GM21367 (cell line): ENCODE results near the gene NINJ1.
A peak's percentile ranks its signal among the peaks of the same experiment; 100 is the strongest.

Source experiments
- ATAC-seq: cut with Tn5 transposase; IDR thresholded peaks from one replicate; pipeline ENCODE4 v1.9.1; 2021; ENCODE audit not compliant: unreplicated experiment

Gene NINJ1, protein sequence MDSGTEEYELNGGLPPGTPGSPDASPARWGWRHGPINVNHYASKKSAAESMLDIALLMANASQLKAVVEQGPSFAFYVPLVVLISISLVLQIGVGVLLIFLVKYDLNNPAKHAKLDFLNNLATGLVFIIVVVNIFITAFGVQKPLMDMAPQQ

GRCh38 chr9:93134015-93134739 lies at the start of gene NINJ1:
Gene NINJ1, minus strand, starts transcription at chr9:93134251. Its CDS starts 34 bp downstream, at chr9:93134217.
- peak; percentile 56 for ATAC-seq

GRCh38 chr9:93183131-93183662 lies 49.1 kb upstream of the NINJ1 start:
- ATAC-seq = no peak

- ATAC-seq = no peak
Observed at GRCh38 chr9:93182572-93182971, 48.5 kb upstream of the NINJ1 start.

DNA sequence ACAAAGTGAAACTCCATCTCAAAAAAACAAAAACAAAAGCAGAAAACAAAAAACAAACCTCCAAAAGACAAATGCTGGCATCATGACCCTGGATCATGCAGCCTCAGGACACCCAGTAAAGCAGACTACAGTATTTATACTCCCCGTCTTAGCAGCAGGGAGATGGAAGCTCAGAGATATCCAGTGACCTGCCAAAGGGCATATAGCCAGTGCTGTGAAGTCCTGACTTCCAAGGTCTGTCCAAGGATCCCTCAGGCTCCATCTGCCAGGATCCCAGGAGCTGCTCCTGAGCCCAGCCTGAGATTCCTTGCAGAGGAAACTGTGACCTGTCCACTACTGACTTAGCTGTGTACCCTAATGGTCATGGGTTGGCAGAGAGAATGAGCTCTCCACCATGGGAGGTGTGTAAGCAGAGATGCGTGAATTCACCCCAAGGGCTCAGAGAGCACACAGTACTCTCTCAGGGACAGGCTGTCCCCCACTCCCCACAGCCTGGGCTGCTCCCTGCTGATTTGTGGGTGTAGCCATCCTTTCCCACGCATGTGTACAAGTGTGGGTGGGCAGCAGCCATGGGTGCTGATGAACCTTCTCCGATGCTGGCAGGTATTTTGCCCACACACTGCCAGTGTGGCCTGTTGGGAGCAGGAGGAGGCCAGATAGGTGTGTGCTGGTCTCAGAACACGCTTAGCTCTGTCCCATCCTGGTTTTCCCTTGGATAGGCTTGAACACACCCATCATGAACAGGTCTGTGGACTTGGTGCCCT lies 47.8 kb upstream of the NINJ1 start:
- no peak for ATAC-seq

DNA sequence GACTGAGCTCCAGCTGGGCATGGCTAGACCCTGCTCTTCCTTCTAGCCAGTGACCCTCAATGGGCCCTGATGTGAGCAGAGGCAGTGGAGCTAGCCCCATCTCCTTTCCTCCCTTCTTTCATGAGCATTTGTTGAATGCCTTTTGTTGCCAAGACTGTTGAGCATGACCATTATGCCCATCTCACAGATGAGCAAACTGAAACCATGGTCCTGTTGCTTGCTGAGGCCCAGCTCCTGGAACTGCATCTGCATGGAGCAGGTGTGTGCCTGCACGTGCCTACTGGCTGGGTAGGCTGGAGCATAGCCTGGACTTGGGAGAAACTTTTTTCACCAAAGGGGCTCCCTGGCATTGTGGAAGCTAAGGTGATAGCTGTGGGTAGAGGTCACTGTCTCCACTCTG lies 46.9 kb upstream of the NINJ1 start:
- ATAC-seq = no peak

DNA sequence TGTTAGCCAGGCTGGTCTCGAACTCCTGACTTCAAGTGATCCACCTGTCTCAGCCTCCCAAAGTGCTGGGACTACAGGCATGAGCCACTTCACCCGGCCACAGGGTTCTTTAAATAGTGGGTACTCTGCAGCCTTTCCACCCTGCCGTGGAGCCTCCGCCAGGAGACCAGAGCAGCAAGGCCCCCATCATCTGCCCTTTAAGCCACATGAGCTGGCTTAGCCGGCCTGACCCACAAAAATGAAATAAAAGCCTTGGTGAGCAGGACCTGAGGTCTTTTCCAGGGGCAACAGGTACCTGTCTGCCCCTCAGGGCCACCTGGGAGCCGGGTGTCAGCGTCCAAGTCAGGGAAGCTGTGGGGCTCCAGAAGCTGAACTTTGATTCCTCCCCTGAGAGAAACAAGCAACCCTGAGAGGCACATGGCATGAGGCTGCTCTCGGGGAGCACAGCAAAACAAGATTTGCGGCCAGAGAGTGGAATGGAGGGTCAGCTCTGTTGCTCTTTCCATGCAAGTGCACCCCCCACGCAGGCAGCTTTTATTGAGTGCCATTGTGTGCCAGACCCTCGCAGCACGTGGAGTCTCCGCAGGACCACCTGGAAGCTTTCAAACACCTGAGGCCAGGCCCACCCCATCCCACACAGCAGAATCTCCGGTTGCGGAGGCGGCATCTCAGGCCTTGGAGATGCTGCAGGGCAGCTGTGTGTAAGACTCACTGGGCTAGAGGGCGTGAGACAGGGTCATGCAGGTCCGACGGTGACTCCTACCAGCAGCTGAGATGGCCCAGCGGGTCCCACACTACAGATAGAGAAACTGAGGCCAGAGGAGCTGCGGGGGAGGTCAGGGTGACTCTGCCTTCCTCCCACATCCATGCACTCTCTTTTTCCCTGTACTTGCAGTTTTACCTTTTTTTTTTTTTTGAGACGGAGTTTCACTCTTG lies 45.1 kb upstream of the NINJ1 start:
- ATAC-seq = no peak

DNA sequence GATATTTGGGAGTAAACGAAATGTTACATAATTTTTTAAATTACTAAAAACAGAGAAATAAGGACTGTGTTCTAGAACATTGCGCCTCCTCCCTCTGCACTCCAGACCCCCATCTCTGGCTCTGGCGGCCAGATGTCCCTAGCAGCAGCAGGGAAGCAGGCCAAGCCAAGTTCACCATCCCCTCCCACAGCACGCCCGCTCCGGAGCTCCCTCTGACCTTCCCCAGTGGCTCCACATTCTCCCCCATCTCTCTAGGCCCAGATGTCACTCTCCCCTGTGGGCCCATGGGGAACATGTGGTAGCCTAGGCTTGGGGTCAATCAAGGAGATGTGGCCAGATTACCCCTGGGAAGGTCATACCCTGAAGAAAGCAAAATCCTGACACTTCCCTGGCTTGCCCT lies 43.6 kb upstream of the NINJ1 start:
- no peak for ATAC-seq

DNA sequence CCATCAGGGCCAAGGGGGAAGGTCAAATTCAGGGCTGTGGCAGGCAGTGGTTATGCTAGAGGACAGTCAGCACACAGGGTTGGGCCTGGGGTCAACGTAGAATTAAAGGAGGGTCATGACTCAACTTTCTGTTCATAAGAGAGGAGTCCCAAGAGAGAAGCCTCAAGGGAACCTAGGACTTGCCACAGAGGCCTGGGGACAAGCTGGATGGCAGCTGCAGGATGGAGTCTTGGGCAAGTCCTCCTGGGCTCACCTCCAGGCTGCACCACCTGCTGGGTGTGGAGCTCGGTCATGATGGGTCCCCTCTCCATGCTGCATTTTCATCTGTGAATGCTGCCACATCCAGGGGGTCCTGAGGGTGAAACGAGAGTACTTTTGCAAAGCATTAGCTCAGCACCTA lies 40.9 kb upstream of the NINJ1 start:
- no peak for ATAC-seq

DNA sequence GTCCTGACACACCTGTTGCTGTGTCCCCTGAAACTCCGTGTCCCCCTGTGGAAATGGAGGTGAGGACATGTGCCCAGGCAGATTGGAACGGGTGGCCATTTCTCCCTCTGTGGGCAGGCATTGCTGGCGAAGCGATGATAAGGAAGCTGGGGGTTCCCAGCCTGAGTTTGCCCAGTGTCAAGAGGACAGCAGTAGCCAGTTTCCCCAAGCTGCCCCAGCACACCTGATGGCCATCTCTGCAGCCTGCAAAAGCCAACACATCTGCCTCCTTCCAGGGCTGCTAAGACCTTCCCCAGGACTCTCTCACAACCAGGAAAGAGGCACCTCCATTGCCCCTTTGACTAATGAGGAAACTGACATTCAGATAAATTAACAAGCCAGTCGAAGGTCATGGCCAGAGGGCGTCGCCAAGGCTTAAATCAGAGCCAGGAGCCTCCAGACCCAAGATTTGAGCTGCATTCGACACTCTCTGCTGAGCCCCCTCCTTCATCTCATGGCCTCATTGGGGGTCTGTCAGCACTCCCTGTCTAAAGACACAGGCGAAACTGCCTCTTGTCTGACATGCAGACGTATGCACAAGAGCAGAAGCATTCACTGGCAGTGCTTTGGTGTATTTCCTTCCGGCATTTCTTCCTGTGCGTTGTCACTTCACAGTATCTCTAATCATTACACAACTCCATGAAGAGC lies 39.5 kb upstream of the NINJ1 start:
- ATAC-seq = no peak

GRCh38 chr9:93172666-93173364 lies 38.8 kb upstream of the NINJ1 start:
- no peak for ATAC-seq

DNA sequence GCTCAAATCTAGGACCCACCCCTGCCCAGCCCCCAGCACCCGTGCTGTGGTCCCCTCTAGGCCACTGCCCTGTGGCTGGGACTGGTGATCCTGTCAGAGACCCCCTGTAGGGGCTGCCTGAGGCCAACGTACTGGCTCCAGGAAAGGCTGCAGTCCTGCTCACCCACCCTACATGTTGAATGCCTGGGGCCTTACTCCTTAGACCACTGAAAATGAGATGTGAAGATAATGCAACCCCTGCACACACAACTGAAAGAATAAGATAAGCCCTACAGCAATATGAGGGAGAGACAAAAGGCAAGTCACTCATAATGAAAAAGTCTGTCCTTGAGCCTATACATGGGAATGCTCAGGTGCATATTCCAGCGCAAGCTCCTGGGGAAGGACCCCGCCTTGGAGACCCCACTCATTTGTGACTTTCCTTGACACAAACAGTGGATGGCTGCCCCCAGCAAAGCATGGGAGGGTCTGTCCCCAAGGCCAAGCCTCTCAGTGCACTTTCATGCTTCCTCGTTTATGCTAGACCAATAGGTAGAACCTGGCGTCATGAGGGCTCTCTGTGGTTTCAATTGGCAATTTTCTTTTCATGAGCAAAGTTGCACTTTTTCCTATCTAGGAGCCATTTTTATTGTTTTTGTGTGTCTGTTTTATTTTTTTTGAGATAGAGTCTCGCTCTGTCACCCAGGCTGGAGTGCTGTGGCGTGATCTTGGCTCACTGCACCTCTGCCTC lies 37.4 kb upstream of the NINJ1 start:
- ATAC-seq = no peak

DNA sequence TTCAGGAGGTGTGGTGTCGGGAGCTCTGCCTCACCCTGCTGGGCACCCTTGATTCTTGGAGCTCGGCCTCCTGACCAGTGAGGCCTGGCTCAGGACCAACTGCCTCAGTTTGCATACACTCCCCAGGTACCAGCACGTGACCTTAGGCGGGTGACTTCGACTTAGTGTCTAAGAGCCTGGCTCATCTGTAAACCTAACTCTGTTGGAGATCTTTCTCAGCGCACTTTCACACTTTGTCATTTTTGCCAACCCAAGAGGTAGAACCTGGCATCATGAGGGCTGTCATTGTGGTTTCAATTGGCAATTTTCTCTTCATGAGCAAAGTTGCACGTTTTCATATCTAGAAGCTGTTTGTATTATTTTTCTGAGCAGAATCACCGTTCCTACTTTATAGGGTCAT lies 36.5 kb upstream of the NINJ1 start:
- no peak for ATAC-seq

DNA sequence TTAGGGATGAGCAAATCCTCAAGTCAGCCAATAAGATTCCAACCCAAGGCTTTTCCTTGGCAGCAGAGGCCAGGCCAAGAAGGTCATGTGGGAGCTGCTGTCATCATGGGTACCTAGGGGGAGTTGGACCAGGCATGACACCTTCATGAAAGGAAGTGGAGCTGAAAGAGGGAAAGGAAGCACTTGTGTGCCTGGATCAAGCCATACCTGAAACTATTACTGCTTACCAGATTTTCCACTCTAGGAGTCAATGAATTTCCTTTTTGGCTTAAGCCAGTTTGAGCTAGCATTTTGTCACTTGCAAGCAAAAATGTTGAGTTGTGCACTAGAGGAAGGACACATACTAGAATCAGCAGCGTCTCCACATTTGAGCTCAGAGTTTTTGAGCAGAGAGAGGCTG lies 35.4 kb upstream of the NINJ1 start:
- ATAC-seq = no peak

DNA sequence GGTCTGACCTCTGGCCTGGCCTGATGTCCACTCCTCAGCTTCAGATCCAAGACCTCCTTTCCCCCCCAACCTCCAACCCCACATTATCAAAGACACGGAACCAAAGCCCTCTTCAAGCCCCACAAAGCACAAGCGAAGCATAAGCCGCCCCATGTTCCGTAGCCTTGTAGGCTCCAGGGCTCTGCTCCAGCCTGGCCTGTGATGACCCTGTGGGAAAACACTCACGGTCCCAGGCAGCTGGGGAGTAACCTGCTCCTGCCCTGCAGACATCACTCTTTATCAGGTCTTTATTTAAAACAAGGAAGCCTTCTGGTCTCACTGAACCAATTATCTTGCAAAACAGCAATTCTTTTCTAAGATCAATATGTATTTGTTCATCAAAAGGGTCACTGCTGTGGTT lies 34.5 kb upstream of the NINJ1 start:
- ATAC-seq = no peak

GRCh38 chr9:93167838-93168237 lies 33.8 kb upstream of the NINJ1 start:
- no peak for ATAC-seq

GRCh38 chr9:93167185-93167584 lies 33.1 kb upstream of the NINJ1 start:
- no peak for ATAC-seq

GRCh38 chr9:93166699-93167098 lies 32.6 kb upstream of the NINJ1 start:
- no peak for ATAC-seq

GRCh38 chr9:93164085-93164484 lies 30.0 kb upstream of the NINJ1 start:
- no peak for ATAC-seq
